Osteocyte (in vitro differentiated cells): ENCODE data around the gene GGNBP2. TPM values are rescaled to one million over a fixed set of nuclear protein-coding genes. Genes with fewer than 3 reads are reported as not detected.

Experiments
- DNase-seq: peaks from one replicate; pipeline ENCODE4 v3.0.0; 2021; ENCODE audit warnings: mixed read lengths; ENCODE audit not compliant: unreplicated experiment; ENCODE audit errors: extremely low spot score
- H3K27ac Mint-ChIP-seq: one replicate; pipeline ENCODE4 v1.8.0; 2021; ENCODE audit warnings: mild to moderate bottlenecking, mixed read lengths; ENCODE audit not compliant: unreplicated experiment
- H3K27me3 Mint-ChIP-seq: one replicate; pipeline ENCODE4 v1.8.0; 2021; ENCODE audit warnings: mixed read lengths; ENCODE audit not compliant: unreplicated experiment
- H3K36me3 Mint-ChIP-seq: one replicate; pipeline ENCODE4 v1.8.0; 2021; ENCODE audit warnings: mixed read lengths; ENCODE audit not compliant: unreplicated experiment
- H3K4me1 Mint-ChIP-seq: one replicate; pipeline ENCODE4 v1.8.0; 2021; ENCODE audit warnings: mixed read lengths; ENCODE audit not compliant: unreplicated experiment
- H3K4me3 Mint-ChIP-seq: one replicate; pipeline ENCODE4 v1.8.0; 2021; ENCODE audit warnings: mild to moderate bottlenecking, moderate library complexity, mixed read lengths; ENCODE audit not compliant: unreplicated experiment
- H3K9me3 Mint-ChIP-seq: one replicate; pipeline ENCODE4 v1.8.0; 2021; ENCODE audit warnings: mixed read lengths; ENCODE audit not compliant: unreplicated experiment
- CTCF ChIP-seq: fragments of 200-600 bp; sonication (generic); IDR thresholded peaks from 2 replicates; pipeline ENCODE4 v1.5.0; 2021; ENCODE audit warnings: antibody characterized with exemption, mild to moderate bottlenecking, moderate library complexity
- total RNA-seq: library from RNA; stranded (reverse); gene quantifications from 2 replicates; pipeline ENCODE4 v1.2.1, GENCODE V29; 2021

The GGNBP2 gene
- total RNA-seq, 1 donor from 2014 or later, result 76.1 TPM

- no peak overlapping the region for H3K4me3 Mint-ChIP-seq
- peaks cover 14% of the 10 kb centered on the region for H3K36me3 Mint-ChIP-seq
- no peak for TF ChIP-seq CTCF
- no peaks in the 10 kb centered on the region for H3K27me3 Mint-ChIP-seq
- no peaks in the 10 kb centered on the region for H3K9me3 Mint-ChIP-seq
- DNase-seq, result no peak
- H3K4me1 Mint-ChIP-seq, result peaks cover 50% of the 10 kb centered on the region
- peak overlapping the region; percentile 31 for H3K27ac Mint-ChIP-seq
These were observed 6.0 kb downstream of the GGNBP2 start for GRCh38 chr17:36550491-36551417.

GRCh38 chr17:36553459-36553858 lies 8.7 kb downstream of the GGNBP2 start:
- H3K4me1 Mint-ChIP-seq, result peaks cover 30% of the 10 kb centered on the region
- no peaks in the 10 kb centered on the region for H3K27me3 Mint-ChIP-seq
- H3K4me3 Mint-ChIP-seq, result no peak overlapping the region
- DNase-seq, result no peak
- peak overlapping the region; percentile 13 for H3K27ac Mint-ChIP-seq
- peaks cover 28% of the 10 kb centered on the region for H3K36me3 Mint-ChIP-seq
- no peak for TF ChIP-seq CTCF
- H3K9me3 Mint-ChIP-seq, result no peaks in the 10 kb centered on the region

GRCh38 chr17:36566081-36566480 lies 21.4 kb downstream of the GGNBP2 start:
- TF ChIP-seq CTCF, result no peak
- Mint-ChIP-seq H3K9me3 (no peaks in the 10 kb centered on the region), H3K4me1 (no peaks in the 10 kb centered on the region), H3K27ac (no peak overlapping the region), H3K36me3 (peaks cover 41% of the 10 kb centered on the region), H3K4me3 (no peak overlapping the region), H3K27me3 (no peaks in the 10 kb centered on the region)
- DNase-seq, result no peak

- no peak overlapping the region for H3K4me3 Mint-ChIP-seq
- DNase-seq, result peak; percentile 68
- TF ChIP-seq CTCF, result no peak
- H3K36me3 Mint-ChIP-seq, result peaks cover 21% of the 10 kb centered on the region
- no peaks in the 10 kb centered on the region for H3K27me3 Mint-ChIP-seq
- H3K27ac Mint-ChIP-seq, result no peak overlapping the region
- no peaks in the 10 kb centered on the region for H3K9me3 Mint-ChIP-seq
- H3K4me1 Mint-ChIP-seq, result no peaks in the 10 kb centered on the region
These were observed 30.3 kb downstream of the GGNBP2 start for GRCh38 chr17:36575028-36575427.

- no peaks in the 10 kb centered on the region for H3K4me1 Mint-ChIP-seq
- H3K36me3 Mint-ChIP-seq, result peaks cover 23% of the 10 kb centered on the region
- H3K27me3 Mint-ChIP-seq, result no peaks in the 10 kb centered on the region
- no peak overlapping the region for H3K27ac Mint-ChIP-seq
- TF ChIP-seq CTCF, result no peak
- no peaks in the 10 kb centered on the region for H3K9me3 Mint-ChIP-seq
- H3K4me3 Mint-ChIP-seq, result no peak overlapping the region
- no peak for DNase-seq
These were observed 32.1 kb downstream of the GGNBP2 start for GRCh38 chr17:36576793-36577192.
